GM18499 (cell line): ENCODE measurements around the gene APBB2.
"Not testable (repeated sequence)": the region's sequence is repeated elsewhere in the genome, so short reads cannot be mapped to it uniquely, and the experiment has no call there.

Experiments
- ATAC-seq: cut with Tn5 transposase; IDR thresholded peaks from one replicate; pipeline ENCODE4 v1.9.1; 2021; ENCODE audit warnings: moderate number of reproducible peaks; ENCODE audit not compliant: insufficient read depth, unreplicated experiment

APBB2 gene

GRCh38 chr4:40820101-40820500, 394.2 kb downstream of the APBB2 start:
- ATAC-seq: no peak

- not testable (repeated sequence) for ATAC-seq
Measured at GRCh38 chr4:40817157-40817556, 397.2 kb downstream of the APBB2 start.

- ATAC-seq: no peak
Measured at GRCh38 chr4:40812856-40813255, 401.5 kb downstream of the APBB2 start.

- ATAC-seq: no peak
Measured at GRCh38 chr4:40812386-40812785, 402.0 kb downstream of the APBB2 start.

- no peak for ATAC-seq
Measured at GRCh38 chr4:40811956-40812355, 402.4 kb downstream of the APBB2 start.

- ATAC-seq: no peak
Measured at GRCh38 chr4:40808926-40809457, 405.4 kb downstream of the APBB2 start.

GRCh38 chr4:40804598-40804997, 409.7 kb downstream of the APBB2 start:
- ATAC-seq: no peak

GRCh38 chr4:40800064-40800463, 414.3 kb downstream of the APBB2 start:
- peak; percentile 93 for ATAC-seq

- no peak for ATAC-seq
Measured at GRCh38 chr4:40789771-40790170, 424.6 kb downstream of the APBB2 start.

- no peak for ATAC-seq
Measured at GRCh38 chr4:40789031-40789430, 425.3 kb downstream of the APBB2 start.

GRCh38 chr4:40788331-40788730, 426.0 kb downstream of the APBB2 start:
- ATAC-seq: no peak

- ATAC-seq: no peak
Measured at GRCh38 chr4:40785727-40786126, 428.6 kb downstream of the APBB2 start.

- no peak for ATAC-seq
Measured at GRCh38 chr4:40782876-40783275, 431.5 kb downstream of the APBB2 start.

- no peak for ATAC-seq
Measured at GRCh38 chr4:40778090-40778489, 436.3 kb downstream of the APBB2 start.

- no peak for ATAC-seq
Measured at GRCh38 chr4:40769266-40769665, 445.1 kb downstream of the APBB2 start.

GRCh38 chr4:40763228-40763716, 451.1 kb downstream of the APBB2 start:
- ATAC-seq: peak; percentile 96
